ENCODE measurements around the gene PPP1R12A.
"Not testable (repeated sequence)": the region's sequence is repeated elsewhere in the genome, so short reads cannot be mapped to it uniquely, and the experiment has no call there.

Gene PPP1R12A

GRCh38 chr12:79949098-79949497 is 14.2 kb upstream of the PPP1R12A start:
- H3K4me3 ChIP-seq (ENCODE audit: low read length): no peak overlapping the region
- TF ChIP-seq CTCF (conservative IDR thresholded peaks at IDR 0.05; ENCODE audit: low read depth, low read length): no peak
- no peak for DNase-seq (ENCODE audit: low read depth)

GRCh38 chr12:79945433-79945832 is 10.5 kb upstream of the PPP1R12A start:
- no peak overlapping the region for H3K4me3 ChIP-seq (ENCODE audit: low read length)
- TF ChIP-seq CTCF (conservative IDR thresholded peaks at IDR 0.05; ENCODE audit: low read depth, low read length): no peak
- DNase-seq (ENCODE audit: low read depth): no peak

GRCh38 chr12:79944565-79944964 is 9.7 kb upstream of the PPP1R12A start:
- H3K4me3 ChIP-seq (ENCODE audit: low read length): no peak overlapping the region
- no peak for TF ChIP-seq CTCF (conservative IDR thresholded peaks at IDR 0.05; ENCODE audit: low read depth, low read length)
- DNase-seq (ENCODE audit: low read depth): no peak

GRCh38 chr12:79942846-79943245 is 7.9 kb upstream of the PPP1R12A start:
- not testable (repeated sequence) for DNase-seq (ENCODE audit: low read depth); H3K4me3 ChIP-seq (ENCODE audit: low read length)

- no peak for DNase-seq (ENCODE audit: low read depth)
- no peak overlapping the region for H3K4me3 ChIP-seq (ENCODE audit: low read length)
- TF ChIP-seq CTCF (conservative IDR thresholded peaks at IDR 0.05; ENCODE audit: low read depth, low read length): no peak
Measured at GRCh38 chr12:79939728-79940310, 4.9 kb upstream of the PPP1R12A start.

GRCh38 chr12:79938843-79939242 is 3.9 kb upstream of the PPP1R12A start:
- no peak overlapping the region for H3K4me3 ChIP-seq (ENCODE audit: low read length)
- TF ChIP-seq CTCF (conservative IDR thresholded peaks at IDR 0.05; ENCODE audit: low read depth, low read length): no peak
- DNase-seq (ENCODE audit: low read depth): no peak

GRCh38 chr12:79936670-79937069 is 1.8 kb upstream of the PPP1R12A start:
- no peak for DNase-seq (ENCODE audit: low read depth)
- no peak overlapping the region for H3K4me3 ChIP-seq (ENCODE audit: low read length)
- no peak for TF ChIP-seq CTCF (conservative IDR thresholded peaks at IDR 0.05; ENCODE audit: low read depth, low read length)
